NCI-H187 treated with DMSO at 0.1 percent for 48 hours (cell line): ENCODE data around the gene HIVEP2.

Source experiments
- DNase-seq: peaks from one replicate; lab custom pipeline; 2025; lab: John Stamatoyannopoulos, UW

HIVEP2 gene

DNA sequence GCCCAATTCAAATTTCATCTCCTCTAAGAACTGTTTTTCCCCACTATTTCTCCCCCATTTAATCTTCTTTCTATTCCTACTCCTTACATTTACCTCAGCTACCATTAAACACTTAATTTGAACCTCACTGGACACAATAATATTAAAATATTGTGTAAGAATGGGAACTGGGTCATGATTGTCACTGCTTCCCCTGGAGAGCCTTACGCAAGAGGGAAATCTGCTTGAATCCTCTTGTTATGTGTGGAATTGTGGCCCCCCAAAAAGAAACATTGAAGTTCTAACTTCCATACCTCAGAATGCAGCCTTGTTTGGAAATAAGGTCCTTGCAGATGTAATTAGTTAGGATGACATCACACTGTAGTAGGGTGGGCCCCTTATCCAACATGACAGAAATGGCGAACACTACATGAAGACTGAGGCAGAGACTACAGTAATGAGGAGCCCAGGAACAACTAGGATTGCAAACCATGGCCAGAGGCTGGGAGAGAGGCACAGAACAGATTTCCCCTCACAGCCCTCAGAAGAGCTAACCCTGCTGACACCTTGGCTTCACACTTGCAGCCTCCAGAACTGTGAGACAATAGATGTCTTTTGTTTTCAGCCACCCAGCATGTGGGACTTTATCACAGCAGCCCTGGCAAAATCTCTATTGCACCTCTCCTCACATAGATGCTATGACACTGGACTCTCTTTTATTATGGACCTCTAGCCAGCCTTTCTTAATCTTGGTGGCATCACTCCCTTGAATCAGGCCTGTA, 29.9 kb downstream of the HIVEP2 start:
- no peak for DNase-seq

DNA sequence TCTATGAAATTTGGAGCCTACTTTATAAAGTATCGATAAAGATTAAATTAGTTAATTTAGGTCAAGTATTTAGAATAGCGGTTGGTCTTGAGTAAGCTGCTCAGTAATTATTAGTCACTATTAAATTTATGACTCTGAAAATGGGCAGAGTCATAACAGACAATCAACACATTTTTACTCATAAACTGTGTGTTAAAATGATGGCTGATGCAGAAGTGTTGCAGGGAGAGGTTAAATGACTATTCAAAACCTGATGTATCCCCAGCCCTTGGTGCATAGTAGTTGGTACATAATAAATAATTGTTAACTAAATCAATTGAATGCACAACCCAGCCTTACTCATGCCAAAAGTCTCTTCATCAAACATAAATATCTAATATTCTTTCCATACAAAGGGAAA, 30.6 kb downstream of the HIVEP2 start:
- no peak for DNase-seq

GRCh38 chr6:142913511-142914047, 31.4 kb downstream of the HIVEP2 start:
- no peak for DNase-seq

DNA sequence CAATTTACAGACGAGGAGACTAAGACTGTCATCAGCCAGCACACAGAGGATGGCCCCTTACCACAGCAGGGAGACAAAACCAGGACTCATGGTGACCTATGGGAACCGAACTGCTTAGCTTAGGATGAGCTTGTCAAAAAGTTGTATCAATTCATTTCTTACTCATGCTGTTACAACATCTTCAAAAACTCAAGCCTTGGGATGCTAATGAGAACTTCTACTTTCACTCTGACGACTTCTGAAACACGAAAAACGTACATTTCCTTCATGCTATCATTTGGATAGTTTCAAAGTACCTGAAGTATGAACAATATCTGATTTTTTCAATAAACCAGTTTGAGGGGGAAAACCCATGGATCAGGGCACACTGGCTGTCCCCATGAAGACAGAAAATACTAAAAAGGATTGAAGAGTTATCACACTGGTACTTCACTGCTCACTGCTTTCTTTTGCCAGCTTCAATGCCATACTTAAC, 31.9 kb downstream of the HIVEP2 start:
- no peak for DNase-seq

DNA sequence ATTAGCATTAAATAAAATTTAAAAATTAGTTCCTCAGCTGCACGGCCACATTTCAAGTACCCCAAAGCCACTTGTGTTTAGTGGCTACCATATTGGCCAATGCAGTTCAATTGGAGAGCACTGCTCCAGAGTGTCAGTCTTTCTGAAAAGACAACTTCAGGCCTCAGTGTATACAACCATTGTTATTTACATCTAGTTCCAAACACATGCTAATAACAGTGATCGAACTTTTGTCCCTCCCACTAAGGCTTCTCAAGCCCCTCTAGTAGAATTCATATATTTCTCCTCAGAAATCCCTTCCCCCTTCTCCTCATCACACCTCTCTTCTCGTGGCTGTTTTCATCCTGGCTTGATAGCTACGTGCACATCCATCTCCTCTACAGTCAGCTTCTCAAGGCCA, 32.9 kb downstream of the HIVEP2 start:
- no peak for DNase-seq

GRCh38 chr6:142911430-142911829, 33.5 kb downstream of the HIVEP2 start:
- no peak for DNase-seq

GRCh38 chr6:142909686-142910085, 35.3 kb downstream of the HIVEP2 start:
- no peak for DNase-seq

DNA sequence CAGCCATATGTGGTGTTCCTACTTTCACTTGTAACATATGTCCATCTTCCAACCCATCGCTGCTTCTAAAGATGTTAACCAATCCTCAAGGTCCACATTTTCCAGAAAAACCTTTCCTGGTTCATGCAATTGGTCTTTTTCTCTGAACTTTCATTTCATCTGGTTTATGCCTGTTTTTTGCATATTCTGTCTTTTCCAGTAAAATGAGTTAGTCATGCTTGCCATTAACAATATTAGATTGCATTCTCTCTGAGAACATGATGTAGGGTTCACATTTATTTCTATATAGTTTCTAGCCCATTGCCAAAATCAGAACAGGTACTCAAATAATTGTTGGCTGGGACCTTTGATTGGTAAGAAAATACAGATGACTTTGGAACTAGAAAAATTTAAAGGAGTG, 36.7 kb downstream of the HIVEP2 start:
- no peak for DNase-seq

- DNase-seq, result no peak
These were observed 37.4 kb downstream of the HIVEP2 start for GRCh38 chr6:142907544-142907943.

GRCh38 chr6:142906945-142907470, 38.0 kb downstream of the HIVEP2 start:
- DNase-seq, result no peak

DNA sequence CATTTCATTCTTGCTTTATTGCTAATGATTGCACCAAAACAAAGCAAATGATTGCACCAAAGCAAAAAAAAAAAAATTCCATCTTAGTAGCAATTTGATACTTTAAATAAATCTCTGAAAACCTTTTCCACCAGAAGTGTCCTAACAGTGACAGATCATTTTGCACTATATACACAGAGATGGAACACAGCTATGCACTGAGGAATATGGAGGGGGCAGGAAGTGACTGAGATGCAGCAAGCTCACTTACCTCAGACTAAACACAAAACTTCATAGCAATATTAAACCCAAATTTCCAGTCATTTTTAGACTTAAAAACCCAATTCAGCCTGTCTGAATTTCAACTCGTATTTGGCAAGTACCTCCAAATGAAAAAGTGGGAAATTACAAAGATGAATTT, 41.2 kb downstream of the HIVEP2 start:
- DNase-seq, result no peak

- DNase-seq, result no peak
These were observed 42.3 kb downstream of the HIVEP2 start for GRCh38 chr6:142902636-142903053.

DNA sequence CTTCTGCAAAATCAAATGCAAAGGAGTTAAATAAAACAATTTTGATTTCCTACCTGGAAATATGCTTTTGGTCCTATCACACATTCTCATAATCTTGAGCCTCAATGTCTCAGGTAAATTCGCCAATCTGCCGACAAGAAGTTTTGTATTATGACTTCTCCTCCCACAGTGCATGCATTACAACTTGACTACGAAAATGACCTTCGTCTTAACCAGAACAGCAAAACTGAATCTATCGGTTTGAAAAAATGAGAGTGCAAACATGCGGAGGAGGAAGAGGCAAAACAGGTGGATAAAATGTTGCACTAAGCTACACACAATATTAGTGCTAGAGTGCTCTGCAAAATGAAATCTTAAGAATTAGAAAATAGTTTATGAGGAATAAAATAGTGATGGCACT, 43.4 kb downstream of the HIVEP2 start:
- no peak for DNase-seq

DNA sequence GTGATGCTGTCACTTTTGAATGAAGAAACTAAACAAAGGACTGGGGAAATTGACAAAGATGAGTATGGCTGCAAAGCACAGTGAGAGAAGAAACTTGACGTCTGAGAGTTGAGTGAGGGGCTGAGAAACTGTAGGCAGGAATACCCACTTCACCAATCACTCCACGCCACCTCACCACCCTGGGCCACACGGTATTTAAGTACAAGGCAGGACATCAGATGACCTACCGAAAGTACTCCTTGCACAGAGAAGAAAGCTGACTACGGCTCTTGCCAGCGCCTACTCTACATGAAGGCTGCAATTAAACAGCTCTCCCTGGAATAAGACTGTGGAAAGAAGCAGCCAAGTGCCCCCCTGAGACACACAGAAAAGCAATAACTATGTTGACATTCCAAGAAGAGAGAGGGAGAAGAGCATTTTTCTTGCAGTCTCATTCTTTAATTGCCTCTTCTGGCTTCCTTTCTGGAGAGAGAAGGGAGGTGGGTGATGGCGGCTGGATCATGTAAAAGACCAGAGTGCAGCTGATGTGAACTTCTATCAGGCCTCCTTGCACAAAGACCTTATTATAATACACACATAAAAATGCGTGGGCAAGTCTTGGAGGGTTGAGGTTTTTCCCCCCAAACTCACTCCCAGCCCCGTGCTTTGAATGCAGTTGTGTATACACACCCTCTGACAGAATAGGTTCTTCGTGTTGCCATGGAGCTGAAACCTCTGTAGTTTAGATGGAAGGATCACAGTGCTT, 44.6 kb downstream of the HIVEP2 start:
- DNase-seq, result no peak

- peak; percentile 17 for DNase-seq
These were observed 45.8 kb downstream of the HIVEP2 start for GRCh38 chr6:142898927-142899895.

GRCh38 chr6:142897659-142898058, 47.3 kb downstream of the HIVEP2 start:
- DNase-seq, result no peak

GRCh38 chr6:142896732-142897131, 48.2 kb downstream of the HIVEP2 start:
- no peak for DNase-seq

GRCh38 chr6:142893088-142893487, 51.9 kb downstream of the HIVEP2 start:
- DNase-seq, result no peak

DNA sequence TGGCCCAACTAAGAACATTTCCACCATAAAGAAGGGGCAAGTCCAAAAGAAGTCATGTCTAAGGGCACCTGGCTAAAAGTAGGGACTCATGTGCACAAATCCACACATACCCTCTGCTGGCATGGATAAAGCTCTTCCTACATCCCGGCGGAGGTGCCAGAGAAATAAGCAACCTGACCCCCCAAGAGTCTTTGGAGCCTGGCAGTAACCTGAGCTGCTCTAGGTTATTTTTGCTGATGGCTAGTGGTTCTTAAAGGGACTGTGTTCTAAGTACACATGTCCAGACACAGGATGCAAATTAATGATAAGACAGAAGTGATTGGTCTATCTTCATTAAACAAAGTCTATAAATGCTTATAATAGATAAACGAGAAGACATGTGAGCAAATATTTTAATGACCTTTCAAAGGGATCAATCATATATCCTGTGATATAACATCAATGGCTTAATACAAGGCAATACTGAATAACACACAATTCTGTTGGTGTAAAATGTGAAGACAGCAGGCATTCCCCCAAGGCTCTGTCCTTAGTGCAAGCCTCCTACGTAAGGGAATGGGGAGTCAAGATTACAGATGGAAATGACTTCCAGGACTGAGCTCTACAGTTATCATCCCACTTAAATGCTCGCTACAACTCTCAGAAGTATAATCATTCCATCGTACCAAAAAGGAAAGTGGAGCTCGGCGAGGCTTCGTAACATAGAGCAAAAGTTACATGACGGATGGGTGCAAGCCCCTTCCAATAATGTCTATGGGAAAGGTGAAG, 52.5 kb downstream of the HIVEP2 start:
- no peak for DNase-seq

- DNase-seq, result no peak
These were observed 53.5 kb downstream of the HIVEP2 start for GRCh38 chr6:142891454-142891853.

DNA sequence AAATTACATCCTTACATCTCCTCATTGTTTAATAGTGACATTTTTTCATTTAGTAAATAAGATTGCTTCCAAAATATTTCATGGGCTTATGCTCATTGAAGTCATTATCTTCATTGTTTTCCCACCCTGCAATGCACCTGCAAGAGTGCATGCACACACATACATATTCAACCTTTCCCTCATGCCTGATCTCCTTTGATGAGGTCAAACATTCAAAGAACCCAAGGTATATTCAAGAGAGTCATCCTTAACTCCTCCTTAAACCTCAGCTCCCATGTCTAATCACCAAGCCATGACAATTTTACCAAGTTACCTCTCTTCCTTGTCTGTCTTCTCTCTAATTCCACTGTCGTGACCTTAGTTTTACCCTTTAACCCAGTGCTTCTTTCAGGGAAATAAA, 56.5 kb downstream of the HIVEP2 start:
- no peak for DNase-seq
